ENCODE results near the gene ARPC1A.

ARPC1A gene

GRCh38 chr7:99359465-99360154 lies 33.9 kb downstream of the ARPC1A start:
- TF ChIP-seq CTCF (IDR thresholded peaks at IDR 0.05; ENCODE audit: insufficient read depth, low read depth, low read length, missing control alignments): no peak
- H3K4me3 ChIP-seq (ENCODE audit: low read length): no peak overlapping the region
- no peak for DNase-seq (ENCODE audit: low read depth)

- no peak overlapping the region for H3K4me3 ChIP-seq (ENCODE audit: low read length)
- no peak for DNase-seq (ENCODE audit: low read depth)
- no peak for TF ChIP-seq CTCF (IDR thresholded peaks at IDR 0.05; ENCODE audit: insufficient read depth, low read depth, low read length, missing control alignments)
Measured at GRCh38 chr7:99362801-99363200, 37.1 kb downstream of the ARPC1A start.

- no peak for DNase-seq (ENCODE audit: low read depth)
- TF ChIP-seq CTCF (IDR thresholded peaks at IDR 0.05; ENCODE audit: insufficient read depth, low read depth, low read length, missing control alignments): no peak
- H3K4me3 ChIP-seq (ENCODE audit: low read length): no peak overlapping the region
Measured at GRCh38 chr7:99363286-99363685, 37.6 kb downstream of the ARPC1A start.

GRCh38 chr7:99365318-99366141 lies 39.8 kb downstream of the ARPC1A start:
- DNase-seq (ENCODE audit: low read depth): peak; percentile 76
- no peak overlapping the region for H3K4me3 ChIP-seq (ENCODE audit: low read length)
- peak; percentile 83 for TF ChIP-seq CTCF (IDR thresholded peaks at IDR 0.05; ENCODE audit: insufficient read depth, low read depth, low read length, missing control alignments)

- H3K4me3 ChIP-seq (ENCODE audit: low read length): no peak overlapping the region
- no peak for TF ChIP-seq CTCF (IDR thresholded peaks at IDR 0.05; ENCODE audit: insufficient read depth, low read depth, low read length, missing control alignments)
- DNase-seq (ENCODE audit: low read depth): no peak
Measured at GRCh38 chr7:99366646-99367045, 40.9 kb downstream of the ARPC1A start.

- DNase-seq (ENCODE audit: low read depth): peak; percentile 66
- TF ChIP-seq CTCF (IDR thresholded peaks at IDR 0.05; ENCODE audit: insufficient read depth, low read depth, low read length, missing control alignments): no peak
- H3K4me3 ChIP-seq (ENCODE audit: low read length): no peak overlapping the region
Measured at GRCh38 chr7:99368750-99369389, 43.2 kb downstream of the ARPC1A start.
